T-helper 9 cell (primary cell): ENCODE data around the gene E2F6.

Experiments
- DNase-seq: peaks from one replicate; pipeline ENCODE4 v3.0.0-alpha.2; 2020

Gene E2F6

DNA sequence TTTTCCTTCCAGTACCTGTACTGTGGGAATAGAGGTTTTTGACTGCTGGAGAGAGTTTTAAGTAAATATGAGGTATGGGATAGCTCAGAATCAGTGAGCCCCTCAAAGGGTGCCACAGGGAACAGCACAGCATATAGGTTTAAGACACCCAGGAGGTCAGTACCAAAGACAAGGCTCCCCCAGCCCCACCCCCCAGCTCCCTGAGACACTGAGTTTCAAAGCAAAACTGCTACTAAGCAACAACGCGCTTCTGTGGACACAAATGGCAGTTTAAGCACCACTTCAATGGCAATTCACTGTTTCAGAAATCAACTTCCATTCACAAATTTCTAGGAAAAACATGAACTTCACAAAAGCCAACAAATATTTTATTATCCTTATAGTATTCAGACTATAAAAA is 15.2 kb downstream of the E2F6 start:
- no peak for DNase-seq

DNA sequence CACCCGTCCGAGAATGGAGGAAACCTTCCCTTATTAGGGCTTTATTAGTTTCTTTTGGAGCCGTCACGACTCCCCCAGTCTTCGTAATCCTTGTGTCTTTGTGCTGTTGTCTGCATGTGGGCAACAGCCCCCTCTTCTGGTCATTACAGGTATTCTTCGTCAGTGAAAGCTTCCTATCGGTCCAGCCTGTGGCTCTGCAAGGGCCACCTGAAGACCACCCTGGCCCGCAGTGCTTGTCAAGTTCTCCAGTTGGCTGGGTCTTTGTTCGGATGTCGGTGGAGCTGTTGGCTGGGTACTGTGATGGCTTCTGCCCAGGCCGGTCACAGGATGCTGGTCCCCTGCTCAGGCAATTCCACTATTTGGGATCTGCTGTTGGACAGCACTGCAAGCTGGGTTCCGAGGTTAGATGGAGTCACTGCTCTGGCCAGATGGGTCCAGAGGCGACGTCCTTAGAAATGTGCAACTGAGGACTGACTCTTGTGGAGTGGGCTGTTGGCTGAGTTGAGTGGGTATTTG is 19.2 kb downstream of the E2F6 start:
- peak; percentile 29 for DNase-seq

DNA sequence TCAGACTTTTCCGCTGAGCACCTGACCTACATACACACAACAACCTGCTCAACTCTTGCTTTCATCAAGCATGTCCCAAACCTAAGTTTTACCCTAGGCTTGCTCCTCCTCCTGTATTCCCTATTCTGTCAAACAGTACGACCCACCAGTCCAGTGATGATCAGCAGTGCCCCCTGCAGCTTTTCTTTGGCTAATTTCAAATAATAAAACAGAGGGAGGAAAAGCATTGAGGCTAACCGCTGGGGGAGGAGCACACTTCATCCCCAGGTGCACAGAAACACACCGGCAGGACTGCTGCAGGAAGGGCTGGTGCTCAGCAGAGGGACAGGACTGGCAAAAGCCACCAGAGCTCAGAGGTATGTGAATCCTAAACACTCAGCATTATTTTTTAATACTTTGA is 21.2 kb downstream of the E2F6 start:
- no peak for DNase-seq

DNA sequence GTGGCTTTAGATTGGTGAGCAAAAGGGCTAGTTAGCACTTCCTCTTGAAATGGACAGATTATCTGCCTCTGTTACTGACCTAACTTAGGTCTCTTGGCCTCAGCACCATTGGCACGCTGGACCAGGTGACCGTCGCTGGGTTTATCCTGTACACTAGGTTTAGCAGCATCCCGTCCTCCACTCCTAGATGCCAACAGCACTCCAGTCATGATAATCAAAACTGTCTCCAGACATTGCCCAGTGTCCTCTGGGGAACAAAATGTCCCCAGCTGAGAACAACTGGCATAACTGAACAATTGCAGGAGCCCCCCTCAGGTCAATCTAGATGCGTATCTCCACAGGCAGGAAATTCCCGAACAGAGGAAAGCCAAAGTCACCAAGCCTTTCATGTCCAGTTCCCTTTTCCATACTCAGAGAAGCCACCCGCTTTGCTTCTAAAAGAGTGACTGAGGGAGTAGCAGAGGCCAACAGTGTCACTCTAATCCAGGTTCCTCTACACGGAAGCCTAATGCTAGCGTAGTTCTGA is 27.3 kb downstream of the E2F6 start:
- DNase-seq, result no peak

DNA sequence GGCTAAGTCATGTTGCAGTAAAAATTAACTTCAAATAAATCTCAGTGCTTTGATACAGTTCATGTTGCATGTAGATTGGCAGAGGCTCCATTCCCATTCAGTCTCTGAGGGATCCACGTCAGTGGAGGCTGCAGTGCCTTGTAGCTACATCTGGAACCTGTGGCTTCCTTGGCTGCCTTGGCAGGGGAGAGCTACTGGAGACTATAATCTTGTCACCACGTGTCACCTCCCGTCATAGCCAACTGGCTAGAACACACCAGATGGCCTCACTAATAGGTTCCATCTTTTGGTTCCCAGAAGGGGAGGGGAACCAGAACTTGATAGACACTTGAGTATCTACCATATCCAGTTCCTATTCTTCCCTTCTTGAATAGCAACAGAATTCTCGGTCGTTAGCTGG is 28.4 kb downstream of the E2F6 start:
- no peak for DNase-seq

DNA sequence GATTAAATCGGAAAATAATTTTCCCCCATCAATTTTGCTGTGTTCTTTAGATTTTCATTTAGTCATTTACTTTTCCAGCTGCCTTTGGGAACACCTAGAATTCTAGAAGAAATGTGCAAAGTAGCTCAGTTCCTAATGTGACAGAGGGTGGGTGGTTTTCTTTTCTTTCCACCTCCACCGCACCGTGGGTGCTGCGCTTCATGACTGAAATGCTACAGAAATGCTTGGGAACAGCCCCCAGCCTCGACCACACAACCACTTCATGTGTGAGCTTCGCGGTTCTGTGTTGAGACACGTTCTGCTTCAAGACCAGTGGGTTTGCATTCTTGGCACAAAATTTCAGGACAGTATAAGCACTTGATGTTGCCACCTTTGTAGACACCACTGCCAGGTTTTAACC is 30.9 kb downstream of the E2F6 start:
- no peak for DNase-seq

DNA sequence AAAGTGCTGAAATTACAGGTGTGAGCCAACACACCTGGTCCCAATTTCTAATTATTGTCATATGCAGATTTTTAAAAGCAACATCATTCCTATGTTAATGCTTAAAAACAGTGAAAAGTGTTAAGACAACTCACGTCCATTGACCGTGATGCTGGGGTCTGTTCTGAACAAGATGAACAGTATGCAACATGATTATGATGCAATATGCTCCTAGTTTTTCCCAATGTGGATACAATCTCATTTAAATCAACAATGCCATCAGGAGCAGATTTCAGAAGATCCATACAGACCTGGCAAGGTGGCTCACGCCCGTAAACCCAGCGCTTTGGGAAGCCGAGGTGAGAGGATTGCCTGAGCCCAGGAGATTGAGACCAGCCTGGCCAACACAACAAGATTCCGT is 31.5 kb downstream of the E2F6 start:
- no peak for DNase-seq

DNA sequence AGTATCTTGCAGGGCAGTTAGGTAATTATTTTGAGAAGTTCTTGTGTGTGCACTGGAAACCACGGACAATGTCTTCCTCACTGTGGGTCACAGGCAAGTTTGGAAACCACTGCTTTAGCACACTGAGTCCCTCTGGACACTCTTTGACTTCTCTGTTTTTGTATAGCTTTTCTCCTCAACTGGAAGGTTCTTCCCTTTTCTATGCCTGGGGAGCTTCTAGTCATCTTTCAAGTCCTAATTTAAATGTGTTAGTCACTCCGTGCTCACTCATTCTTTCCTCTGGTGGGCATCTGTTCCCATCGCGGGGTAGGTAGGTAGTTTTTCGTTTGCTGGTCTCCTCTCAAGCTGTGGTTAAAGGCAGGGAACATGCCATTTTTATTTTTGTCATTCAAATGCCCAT is 32.1 kb downstream of the E2F6 start:
- no peak for DNase-seq

DNA sequence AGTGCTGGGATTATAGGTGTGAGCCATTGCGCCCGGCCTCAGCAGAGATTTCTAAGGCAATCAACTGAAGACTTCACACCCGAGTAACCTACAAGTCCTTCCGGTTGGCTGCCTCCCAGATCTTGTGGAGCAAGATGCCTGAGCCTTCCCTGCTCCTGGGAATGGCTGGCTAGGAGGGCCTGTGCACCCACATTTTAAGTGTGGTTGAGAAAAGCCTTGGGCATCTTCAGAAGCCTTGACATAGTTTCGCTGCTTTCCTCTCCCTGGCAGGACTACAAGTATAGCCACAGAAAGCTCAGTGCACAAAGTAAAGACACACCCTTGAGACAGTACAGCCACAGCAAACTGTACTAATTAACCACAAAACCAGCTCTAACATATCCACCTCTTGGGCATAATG is 35.2 kb downstream of the E2F6 start:
- no peak for DNase-seq

DNA sequence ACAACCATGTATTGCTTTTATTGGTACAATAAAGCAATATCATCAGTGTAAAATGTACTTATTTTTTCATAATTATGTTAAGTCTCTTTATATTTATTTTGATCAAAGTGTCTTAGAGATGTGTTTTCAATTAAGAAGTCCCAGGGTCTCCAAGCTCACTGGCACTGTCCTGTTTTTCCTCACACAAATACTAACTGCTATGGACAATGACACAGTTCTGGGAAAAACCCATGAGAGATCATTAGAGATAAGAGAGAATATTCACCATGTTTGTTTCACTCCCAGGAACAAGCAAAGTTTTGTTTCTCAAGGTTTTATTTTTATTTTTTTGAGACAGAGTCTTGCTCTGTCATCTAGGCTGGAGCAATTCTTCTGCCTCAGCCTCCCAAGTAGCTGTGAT is 38.7 kb downstream of the E2F6 start:
- no peak for DNase-seq

DNA sequence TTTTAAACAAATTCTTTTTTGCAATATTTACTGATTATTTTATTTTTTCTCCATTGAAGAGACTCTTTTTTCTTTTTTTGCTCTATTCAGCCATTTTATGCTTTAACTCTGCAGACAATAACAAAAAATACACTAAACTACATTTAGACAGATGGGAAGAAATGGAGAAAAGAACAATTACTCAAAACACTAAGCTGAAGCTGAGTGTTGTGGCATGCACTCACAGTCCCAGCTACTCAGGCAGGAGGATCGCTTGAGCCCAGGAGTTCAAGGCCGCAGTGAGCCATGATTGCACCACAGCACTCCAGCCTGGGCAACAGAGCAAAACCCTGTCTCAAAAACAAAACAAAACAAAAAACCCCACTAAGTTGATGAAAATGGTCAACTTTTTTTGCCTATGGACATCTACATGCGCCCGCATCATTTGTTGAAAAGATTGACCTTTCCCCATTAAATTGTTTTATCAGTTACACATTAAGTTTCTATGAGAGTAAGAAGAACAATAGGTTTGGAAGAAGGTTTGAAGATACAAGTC is 43.0 kb downstream of the E2F6 start:
- no peak for DNase-seq

DNA sequence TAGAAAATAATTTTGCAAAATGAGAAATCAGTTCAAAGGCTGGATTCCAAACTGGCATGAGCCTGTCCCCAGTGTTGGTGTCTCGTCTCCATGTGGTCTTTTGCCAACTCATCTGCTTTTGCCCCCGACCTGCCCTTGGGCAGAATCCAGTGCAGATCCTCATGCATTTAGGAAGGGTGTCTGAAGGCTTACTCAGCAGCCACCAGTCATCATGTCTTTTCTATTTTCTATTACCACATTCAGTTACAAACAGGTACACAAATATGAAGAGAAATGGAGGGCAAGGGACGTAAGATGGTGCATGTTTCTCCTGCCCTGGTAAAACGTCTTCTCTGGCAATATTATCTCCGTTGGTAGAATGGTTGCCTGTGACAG is 43.5 kb downstream of the E2F6 start:
- no peak for DNase-seq

DNA sequence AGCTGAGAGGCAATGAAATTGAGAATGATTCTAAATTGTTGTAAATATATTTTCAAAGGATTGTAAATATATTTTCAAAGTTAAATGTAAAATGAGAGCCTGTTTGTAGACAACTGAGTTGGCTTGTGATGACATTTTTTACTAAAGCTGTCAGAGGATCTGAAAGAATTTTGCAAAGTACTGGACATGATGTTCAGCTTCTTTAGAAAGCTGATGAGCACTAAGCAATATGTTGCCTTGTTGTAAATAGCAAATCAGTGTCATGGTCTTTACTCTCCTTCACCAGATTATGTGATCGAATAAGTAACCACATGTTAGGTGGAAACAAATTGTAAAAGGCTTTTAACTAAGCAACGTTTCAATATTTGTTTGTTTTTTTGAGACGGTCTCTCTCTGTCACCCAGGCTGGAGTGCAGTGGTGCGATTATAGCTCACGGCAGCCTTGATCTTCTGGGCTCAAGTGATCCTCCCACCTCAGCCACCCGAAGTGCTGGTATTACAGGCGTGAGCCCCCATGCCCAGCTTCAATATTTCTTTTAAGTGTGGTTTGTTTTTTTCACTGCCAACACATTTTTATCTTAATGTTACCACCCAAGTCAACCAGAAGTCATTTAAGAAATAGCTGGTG is 44.0 kb downstream of the E2F6 start:
- no peak for DNase-seq

DNA sequence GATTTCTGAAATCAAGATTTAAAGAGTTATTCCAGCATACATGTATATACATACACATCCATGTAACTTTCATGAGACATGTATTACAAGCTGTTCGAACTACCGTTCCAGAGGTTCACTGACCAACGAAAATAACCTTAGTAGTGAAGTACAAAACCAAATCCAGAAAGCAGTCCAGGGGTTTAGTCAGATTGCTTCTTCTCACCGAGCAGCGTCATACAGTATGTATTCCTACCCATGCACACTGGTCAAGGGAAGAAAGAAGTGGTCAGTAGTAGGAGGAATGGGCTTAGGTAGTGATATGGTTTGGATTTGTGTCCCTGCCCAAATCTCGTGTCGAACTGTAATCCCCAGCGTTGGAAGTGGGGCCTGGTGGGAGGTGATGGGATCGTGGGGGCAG is 45.3 kb downstream of the E2F6 start:
- DNase-seq, result no peak

DNA sequence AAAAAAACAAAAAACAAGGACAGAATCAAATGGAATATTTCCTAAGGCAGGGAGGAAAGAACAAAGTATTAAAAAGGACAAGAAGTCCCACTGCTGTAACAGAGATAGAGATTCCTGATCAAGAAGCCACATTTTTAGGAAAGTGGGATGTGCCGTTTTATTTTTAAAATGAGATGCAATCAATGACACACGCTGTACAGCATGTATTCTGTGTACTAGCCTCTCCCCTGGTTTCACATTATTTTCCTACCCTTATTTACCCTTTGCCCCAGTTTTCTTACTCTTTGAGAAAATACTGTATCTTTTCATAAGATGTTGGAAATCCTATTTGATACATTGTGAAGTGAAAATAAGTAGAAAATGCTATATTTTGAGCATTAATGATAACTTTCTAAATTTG is 45.8 kb downstream of the E2F6 start:
- DNase-seq, result no peak

DNA sequence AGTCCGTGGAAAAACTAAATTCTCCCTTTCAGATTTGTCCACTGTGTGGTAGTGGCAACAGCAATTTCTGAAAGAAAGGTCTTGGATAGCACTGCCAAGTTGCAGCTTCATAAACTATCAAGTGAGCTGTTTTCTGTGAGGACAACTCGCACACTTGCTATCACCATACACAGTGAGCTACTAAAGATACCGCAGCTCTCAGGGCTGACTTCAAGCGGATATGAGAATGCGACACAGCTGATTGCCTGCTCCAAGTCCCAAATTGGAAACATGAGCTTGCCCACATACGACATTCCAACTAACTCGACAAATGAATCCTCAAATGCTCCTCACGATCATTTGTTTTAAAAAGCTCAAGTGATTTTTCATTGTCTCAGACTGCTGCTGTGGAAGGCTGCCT is 46.2 kb downstream of the E2F6 start:
- no peak for DNase-seq

DNA sequence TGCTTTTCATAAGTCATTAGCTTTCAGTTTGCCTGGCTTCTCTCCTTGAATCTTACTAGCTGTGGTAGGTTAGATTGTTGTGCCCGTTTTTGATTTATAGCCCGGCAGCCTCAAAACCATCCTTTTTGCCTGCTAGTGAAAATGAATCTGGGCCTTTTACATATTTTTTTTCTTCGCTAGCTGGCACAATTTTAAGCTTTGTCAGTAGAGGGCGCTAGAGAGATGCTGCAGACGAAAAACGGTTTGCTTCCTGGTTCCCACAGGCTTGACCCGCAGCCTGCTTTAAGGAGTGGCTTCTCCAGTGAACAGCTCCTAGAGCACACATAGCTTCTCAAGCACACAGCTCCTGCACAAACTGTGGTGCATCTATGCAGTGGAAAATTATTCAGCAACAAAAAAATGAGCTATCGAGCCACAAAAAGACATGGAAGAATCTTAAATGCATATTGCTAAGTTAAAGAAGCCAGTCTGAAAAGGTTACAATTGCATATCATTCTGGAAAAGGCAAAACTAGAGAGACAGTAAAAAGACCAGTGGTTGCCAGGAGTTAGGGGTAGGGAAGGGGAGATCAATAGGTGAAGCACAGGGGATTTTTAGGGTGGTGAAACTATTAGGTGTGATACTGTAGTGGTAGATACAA is 47.9 kb downstream of the E2F6 start:
- no peak for DNase-seq

DNA sequence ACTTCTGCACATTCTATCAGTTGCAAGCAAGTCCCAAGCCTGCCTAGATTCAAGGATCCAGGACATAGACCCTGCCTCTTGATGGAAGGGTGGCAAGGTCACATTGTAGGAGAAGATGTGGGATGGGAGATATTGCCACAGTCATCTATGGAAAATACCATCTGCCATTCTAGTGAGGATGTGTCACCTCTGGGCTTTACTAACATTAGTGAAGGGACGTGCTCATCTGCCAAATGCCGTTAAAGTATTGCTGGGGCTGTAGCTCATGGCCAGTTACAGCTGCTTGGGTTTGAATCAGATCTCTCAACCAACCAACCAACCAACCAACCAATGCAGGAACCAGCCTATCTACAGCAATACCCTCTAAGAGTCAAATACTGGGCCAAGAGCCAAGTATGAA is 49.0 kb downstream of the E2F6 start:
- no peak for DNase-seq

DNA sequence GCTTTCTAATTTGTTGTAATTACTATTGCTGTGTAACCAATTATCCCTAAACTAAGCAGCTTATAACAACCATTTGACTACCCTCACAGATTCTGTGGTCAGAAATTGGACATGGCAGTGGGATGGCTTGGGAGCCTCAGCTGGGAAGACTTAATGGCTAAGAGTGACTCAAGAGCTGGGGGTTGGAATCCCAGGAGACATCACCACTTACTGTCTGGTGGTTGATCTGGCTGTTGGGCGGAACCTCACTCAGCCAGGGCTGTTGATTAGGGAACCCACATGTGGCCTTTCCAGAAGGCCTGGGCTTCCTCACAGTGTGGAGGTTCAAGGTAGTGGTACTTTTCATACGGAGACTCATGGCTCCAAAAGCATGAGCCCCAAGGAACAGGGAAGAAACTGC is 49.8 kb downstream of the E2F6 start:
- no peak for DNase-seq

DNA sequence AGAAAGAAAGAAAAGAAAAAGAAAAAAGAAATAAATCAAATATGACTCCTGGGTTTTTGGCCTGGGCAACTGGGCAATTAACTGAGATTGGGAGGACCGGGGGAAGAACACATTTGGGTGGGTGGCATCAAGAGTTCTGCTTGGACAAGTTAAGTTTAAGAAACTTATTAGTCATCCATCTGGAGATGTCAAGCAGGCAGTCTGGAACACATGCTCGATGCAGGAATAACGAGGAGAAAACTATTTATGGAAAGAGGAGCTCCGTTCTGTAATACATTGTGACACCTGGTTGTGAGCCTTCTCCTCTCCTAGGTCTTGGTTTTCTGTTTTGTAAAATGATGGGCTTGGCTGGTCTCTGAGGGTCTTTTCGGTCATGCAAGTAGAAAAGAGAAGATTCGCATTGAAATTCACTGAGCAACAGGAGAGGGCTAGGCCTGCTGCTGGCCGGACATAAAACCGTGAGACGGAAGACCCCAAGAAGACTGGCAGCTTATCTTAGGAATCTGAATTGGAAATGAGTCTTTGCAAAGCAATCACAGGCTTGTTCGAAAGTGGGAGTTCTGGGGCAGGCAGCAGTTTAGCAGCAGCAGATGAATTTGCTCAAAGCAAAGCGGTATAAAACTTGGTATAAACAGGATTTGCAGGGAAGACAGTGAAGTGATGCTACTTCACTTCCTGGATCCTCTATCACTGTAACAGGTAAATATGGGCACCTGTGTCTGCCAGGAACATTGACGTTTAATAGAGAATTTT is 51.4 kb downstream of the E2F6 start:
- DNase-seq, result no peak

DNA sequence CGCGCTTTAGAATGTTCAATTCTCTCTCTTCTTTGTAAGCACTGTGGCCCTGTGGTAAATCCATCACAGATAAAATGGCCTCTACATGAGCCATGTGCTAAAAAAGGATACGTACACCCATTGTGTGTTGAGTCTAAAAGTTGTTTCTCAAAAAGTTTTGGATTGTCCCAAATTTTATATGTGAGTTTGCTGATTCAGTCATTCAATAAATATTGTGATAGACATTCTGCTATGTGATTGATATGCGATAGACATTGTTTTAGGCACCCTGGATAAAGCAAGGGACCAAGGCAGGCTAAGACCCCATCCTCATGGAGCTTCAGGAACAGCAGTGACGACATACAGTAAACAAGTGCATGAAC is 53.5 kb downstream of the E2F6 start:
- DNase-seq, result no peak

DNA sequence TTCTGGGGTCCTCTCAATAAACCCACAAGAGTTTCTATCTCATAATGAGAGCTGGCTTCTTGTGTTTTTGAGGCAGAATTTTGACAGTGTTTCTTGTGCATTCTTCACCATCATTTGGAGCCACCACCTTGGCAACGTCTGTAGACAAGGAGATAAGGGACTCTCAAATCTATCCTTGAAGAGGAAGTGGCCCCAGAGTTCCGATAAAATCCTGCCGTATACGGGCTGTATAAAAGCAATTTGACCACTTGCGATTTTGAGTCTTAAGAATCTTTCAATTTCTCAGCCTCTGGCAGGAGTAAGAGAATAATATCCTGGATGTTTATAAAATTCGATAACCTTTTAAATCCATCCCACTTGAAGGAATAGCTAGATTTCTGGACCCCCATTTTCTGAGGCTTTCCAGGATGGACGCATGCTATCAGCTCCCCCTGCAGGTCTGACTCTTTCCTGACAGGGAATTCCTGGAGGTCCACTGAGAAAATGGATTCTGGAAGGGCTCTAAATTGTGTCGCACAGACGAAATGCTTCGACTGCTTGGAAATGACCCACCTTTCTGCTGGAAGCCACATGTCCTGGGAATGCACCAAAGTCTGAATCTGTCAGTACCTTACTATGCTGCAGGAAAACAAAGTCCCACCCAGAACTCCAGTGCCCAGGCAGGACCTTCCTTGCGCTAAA is 54.1 kb downstream of the E2F6 start:
- no peak for DNase-seq

DNA sequence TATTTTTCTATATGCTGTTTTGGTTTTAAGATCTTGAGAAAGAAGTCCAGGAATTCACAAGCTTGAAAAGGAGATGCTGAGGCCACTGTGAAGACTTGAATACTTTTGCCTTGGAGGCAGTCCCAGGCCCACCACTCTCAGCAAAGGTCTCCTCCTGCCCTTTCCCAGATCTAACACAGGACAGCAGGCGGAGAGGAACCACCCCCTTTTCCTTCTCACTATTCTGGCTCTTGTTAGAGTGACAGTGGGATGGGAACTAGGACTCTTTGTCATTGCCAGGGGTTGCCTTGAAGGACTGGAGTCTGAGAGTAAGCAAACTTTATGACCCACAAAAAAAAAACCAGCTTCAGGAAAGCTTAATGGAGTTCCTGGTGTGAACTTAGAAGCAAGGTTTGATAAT is 54.7 kb downstream of the E2F6 start:
- DNase-seq, result no peak
